ENCODE measurements around the gene RAD1.

GRCh38 chr5:34957857-34958690, 42.8 kb upstream of the RAD1 start:
- TF ChIP-seq CTCF (IDR thresholded peaks at IDR 0.05) (peak; percentile 48), EZH2 (IDR thresholded peaks at IDR 0.05; ENCODE audit: borderline replicate concordance, insufficient read depth, low read depth, low read length, poor library complexity, severe bottlenecking) (no peak)
